Activated CD8-positive, alpha-beta memory T cell treated with anti-CD3 and anti-CD28 coated beads, Interleukin-2, amount 50 U/mL, for 24 hours (primary cell): ENCODE data around the gene DCHS2.

ENCODE experiments used
- DNase-seq: peaks from one replicate; pipeline ENCODE4 v3.0.0-alpha.2; 2020; ENCODE audit errors: extremely low read depth

Gene DCHS2, protein sequence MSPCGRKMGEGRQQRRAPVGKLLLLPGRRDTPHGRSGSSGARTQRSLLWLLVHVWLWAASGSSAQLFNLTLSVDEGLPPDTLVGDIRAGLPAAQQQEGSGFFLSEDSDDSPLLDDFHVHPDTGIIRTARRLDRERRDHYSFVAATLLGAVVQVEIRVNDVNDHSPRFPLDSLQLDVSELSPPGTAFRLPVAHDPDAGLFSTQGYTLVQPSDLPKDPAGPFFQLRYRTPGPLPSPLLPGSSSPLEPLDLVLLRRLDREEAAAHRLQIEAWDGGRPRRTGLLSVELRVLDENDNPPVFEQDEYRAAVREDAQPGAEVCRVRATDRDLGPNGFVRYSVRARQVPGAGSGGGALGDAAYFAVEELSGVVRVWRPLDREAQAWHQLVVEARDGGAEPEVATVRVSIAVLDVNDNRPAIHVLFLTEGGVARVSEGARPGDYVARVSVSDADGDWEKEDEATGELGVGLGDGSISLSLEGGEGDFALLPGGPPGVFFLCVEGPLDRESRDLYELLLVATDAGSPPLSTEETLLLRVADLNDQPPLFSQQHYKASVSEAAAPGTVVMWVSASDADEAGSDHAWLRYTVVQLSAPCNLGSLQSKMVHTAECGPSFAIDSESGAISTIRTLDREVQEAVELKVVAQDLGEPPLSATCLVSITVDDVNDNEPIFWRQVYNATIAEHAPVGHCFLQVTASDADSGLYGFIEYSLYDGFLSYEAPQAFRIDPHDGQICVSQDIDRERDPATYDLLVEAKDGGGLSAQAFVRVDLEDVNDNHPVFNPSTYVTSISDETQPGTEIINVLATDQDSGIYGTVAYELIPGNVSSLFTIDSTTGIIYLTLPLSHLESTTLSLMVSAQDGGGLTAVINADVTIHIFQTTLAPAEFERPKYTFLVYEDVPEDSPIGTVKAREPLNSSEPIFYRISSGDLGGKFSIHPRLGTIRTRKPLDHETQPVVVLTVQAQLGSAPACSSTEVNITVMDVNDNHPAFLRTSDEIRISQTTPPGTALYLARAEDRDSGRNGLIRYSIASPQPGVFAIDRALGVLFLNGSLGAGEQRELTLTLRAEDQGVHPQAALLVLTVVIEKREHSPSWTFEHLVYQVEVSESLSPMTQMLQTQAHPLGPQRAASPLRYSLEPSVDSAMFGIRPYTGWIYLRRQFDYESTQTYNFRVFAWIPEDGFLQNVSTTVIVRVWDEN (N-terminal part only)

DNA sequence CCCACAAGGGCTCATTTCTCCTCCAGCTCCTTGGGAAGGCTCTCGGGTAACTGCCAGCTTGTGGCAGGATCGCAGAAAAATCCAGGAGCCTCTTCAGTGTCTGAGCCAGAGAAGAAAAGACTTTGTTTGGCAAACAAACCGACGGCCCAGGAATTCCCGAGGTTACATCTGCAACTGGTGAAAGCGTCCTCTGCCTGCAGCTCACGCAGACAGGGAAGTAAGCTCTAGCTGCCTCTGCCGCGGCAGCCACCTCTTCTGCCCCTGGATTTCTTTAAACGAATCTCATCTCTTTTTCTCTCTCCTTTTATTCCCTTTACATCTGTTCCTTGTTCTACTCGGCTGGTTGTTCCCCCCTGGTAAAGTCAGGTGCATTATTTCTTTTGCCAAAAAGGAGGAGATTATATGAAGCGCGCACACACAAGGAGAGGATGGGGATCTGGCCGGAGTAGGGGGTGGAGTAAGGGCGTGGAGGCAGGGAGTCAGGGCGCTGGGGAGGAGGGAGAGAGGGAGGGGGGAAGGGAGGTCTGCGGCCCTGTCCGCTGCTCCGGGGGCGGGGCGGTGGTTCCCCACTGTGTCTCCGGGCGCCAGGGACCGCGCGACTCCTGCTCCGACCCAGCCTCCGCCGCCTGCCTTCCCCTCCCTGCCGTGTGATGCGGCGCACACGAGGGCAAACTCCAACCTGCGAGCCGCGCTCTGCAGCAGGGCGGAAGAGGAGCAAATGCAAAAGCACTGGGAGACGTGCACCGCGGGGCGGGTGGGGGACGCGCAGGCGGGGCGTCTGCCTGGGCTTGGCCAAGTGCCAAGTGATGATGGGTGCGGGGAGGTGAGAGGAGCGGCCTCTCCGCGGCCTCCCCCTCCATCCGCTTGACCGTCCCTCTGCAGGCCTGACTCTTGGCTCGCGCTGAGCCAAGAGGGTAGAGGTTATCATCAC is at the start of gene DCHS2:
TSS of gene DCHS2 (minus strand) at position 459 of the 931 bp plus-strand sequence. CDS start at position 15, 444 bp downstream.
- no peak for DNase-seq

DNA sequence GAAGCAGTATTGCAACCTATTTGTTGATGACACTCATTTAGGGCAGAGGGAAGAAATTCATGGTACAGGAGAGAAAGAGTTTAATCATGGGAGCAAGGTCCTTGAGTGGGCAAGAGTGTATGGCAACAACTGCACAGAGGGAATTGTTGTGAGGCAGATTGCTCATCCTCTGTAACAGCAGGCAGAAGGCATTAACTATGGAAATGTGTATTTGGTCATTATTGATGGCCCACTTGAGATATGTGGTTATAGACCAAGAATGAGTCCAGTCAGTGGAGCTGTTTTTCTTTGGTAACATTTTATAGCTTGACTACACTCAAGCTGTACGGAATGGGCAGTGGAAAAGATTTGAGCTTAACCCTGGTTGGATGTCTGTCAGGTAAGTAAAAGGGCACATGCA is 42.7 kb upstream of the DCHS2 start:
- DNase-seq = no peak

GRCh38 chr4:154529728-154530519 is 38.3 kb upstream of the DCHS2 start:
- DNase-seq = no peak

DNA sequence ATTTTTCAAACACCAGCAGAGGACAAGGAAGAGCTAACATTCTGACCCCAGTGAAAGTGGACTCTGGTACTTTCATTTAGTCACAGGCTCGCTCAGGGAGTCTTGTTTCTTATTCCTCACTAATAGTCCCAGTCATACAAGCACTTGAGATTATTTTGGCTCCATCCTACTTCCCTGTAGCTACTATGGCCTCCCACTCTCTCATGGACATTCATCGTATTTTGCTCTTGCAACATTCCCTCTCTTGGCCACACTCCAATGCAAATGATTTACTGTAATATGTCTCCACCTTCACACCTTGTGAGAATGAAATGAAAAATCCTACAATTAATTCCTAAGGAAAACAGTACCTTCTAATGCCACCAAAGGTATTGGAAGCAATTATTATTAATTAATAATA is 37.3 kb upstream of the DCHS2 start:
- DNase-seq = no peak

- DNase-seq = no peak
Observed at GRCh38 chr4:154527308-154527707, 35.7 kb upstream of the DCHS2 start.

DNA sequence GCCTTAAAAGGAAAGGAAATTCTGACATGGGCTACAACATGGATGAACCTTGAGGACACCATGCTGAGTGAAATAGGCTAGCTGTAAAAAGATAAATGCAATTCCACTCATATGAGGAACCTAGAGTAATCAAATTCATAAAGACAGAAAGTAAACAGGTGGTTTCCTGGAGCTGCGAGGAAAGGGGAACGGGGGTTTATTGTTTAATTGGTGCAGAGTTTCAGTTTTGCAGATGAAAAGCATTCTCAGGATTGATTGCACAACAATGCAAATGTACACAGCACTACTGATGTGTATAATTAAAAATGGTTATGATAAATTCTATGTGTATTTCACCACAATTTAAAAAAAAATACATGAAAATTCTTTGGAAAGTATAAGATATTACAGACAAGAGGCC is 34.6 kb upstream of the DCHS2 start:
- DNase-seq = no peak

DNA sequence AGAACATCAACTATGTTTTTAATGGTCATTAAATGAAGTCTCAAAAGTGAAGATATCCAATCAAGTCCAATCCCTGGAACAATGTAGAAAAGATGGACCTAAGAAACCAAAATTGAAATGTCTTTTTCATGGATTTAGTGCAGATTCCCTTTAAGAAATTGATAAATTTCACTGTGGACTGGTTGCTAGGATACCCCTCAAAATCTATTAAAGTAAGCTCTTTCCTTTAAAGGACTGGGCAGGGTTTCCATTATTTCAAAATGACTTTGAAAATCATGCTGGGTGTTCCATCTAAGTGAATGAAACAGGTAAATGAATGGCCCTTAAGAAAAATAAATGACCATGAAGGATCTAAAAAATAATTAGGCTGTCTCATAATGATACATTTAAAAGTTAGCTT is 30.0 kb upstream of the DCHS2 start:
- DNase-seq = no peak

- DNase-seq = no peak
Observed at GRCh38 chr4:154519214-154519613, 27.6 kb upstream of the DCHS2 start.

DNA sequence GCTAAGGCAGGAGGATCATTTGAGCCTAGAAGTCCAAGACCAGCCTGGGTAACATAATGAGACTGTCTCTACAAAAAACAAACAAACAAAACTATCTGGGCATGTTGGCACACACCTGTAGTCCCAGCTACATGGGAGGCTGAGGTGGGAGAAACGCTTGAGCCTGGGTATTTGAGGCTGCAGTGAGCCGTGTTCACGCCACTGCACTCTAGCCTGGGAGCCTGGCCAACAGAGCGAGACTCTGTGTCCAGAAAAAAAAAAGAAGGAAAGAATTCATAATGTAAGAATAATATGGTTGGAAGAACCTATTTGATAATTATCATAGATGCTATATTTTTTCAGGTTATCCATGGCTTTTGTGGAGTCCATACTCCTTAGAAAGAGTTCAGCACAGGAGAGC is 26.0 kb upstream of the DCHS2 start:
- DNase-seq = no peak

DNA sequence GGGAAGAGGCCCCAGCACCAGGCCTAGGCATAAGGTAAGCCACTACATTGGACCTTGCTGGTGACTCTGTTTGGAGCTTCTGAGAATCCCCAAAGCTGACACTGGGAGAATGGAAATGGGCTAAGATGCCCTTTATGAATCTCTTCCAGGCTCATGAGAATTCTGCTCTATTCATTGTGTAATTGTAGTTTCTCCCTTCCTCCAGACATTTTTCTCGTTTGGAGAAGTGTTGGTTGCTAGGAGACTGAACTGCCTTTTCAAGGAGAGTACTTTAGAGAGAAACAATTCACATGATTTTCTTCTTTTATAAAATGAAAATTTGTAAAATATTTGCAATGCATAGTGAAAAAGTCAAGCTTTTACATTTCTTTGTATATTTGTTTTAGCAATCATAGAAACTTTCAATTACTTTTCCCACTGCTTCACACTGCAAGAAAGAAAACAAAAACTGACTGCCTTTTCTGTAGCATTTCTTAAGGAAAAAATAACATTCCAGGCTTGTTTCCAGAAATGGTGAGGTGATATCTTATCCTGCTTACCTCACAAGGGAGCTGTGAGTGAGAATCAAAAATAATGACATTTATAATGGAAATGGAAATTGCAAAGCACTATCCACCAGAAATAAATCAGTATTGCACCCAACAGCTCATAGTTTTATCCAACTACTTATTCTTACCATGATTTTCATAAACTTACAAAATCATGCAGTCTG is 24.9 kb upstream of the DCHS2 start:
- no peak for DNase-seq

GRCh38 chr4:154511981-154512380 is 20.4 kb upstream of the DCHS2 start:
- no peak for DNase-seq

- DNase-seq = no peak
Observed at GRCh38 chr4:154511548-154511947, 19.9 kb upstream of the DCHS2 start.

DNA sequence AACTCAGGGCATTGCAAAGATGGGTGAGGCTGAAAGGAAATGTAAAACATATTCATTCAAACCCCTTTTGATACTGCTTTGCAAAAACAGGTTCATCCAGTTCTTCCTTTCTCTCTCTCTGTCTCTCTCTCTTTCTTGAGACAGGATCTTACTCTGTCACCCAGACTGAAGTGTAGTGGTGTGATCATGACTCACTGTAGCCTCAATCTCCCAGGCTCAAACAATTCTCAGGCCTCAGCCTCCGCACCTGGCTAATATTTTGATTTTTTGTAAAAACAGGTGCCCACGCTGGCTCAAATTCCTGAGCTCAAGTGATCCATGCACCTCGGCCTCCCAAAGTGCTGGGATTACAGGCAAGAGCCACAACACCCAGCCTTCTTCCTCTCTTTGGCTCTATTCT is 15.6 kb upstream of the DCHS2 start:
- DNase-seq = no peak

- no peak for DNase-seq
Observed at GRCh38 chr4:154506253-154506652, 14.7 kb upstream of the DCHS2 start.

GRCh38 chr4:154503598-154503997 is 12.0 kb upstream of the DCHS2 start:
- DNase-seq = no peak

GRCh38 chr4:154502111-154502510 is 10.5 kb upstream of the DCHS2 start:
- DNase-seq = no peak

DNA sequence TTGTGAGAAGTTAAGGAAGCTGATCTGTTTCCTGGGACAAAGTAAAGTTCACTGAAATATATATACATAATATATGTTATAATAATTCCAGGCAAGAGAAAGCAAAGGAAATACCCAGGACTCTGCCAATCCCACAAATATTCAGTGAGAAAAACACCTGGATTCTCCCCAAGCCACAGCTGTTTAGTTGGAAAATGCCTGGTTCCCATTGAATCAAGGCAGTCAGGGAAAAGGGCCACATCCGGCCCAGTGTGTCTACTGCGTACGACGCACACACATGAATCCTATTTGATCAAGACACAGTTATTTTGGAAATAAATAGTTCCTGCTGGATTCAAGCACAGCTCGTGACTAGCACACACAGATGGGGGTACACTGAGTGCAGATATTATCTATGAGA is 6.3 kb upstream of the DCHS2 start:
- DNase-seq = no peak

GRCh38 chr4:154495867-154496266 is 4.3 kb upstream of the DCHS2 start:
- no peak for DNase-seq

DNA sequence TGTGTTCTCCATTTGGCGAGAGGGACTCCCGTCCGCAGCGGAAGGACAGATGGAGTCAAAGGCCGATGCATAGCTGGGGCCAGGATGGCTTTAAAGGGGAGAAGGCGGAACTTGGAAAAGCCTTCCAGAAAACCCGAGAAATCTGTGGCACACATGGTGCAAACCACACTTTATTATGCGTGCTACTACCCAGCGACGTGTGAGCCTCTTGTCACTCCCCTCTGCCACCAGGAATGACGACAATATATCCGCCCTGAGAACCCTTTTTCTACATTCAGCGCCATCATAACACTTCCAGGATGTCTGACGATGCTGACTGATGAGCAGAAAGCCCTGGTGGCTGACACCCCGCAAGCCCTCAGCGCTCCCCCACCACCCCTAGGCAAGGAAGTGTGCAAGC is 689 bp upstream of the DCHS2 start:
- no peak for DNase-seq
